Hepatocyte (in vitro differentiated cells): ENCODE data around the gene TOGARAM1. TPM values are rescaled to one million over a fixed set of nuclear protein-coding genes. Genes with fewer than 3 reads are reported as not detected.

Source experiments
- DNase-seq: peaks from one replicate; pipeline ENCODE4 v3.0.0-alpha.2; 2016; ENCODE audit warnings: low spot score
- H2AFZ ChIP-seq: fragments of 200-600 bp; sonication (generic); 2 replicates; pipeline ENCODE4 v1.6.0; 2016; ENCODE audit warnings: antibody characterized with exemption, mild to moderate bottlenecking
- H3K27ac ChIP-seq: fragments of 200-600 bp; sonication (generic); 2 replicates; pipeline ENCODE4 v1.5.1; 2016; ENCODE audit warnings: mild to moderate bottlenecking
- H3K27me3 ChIP-seq: fragments of 200-600 bp; sonication (generic); 2 replicates; pipeline ENCODE4 v1.6.1; 2016
- H3K36me3 ChIP-seq: fragments of 200-600 bp; sonication (generic); replicated peaks from 2 replicates; pipeline ENCODE4 v1.5.1; 2016; ENCODE audit warnings: low read depth; ENCODE audit not compliant: insufficient read depth
- H3K4me1 ChIP-seq: fragments of 200-600 bp; sonication (generic); 2 replicates; pipeline ENCODE4 v1.5.1; 2016; ENCODE audit warnings: mild to moderate bottlenecking, moderate library complexity; ENCODE audit not compliant: insufficient read depth
- H3K4me2 ChIP-seq: fragments of 200-600 bp; sonication (generic); 2 replicates; pipeline ENCODE4 v1.6.0; 2016
- H3K4me3 ChIP-seq: fragments of 200-600 bp; sonication (generic); 2 replicates; pipeline ENCODE4 v1.5.1; 2016; ENCODE audit warnings: mild to moderate bottlenecking
- H3K79me2 ChIP-seq: fragments of 200-600 bp; sonication (generic); 2 replicates; pipeline ENCODE4 v1.6.0; 2017; ENCODE audit warnings: mild to moderate bottlenecking
- H3K9me2 ChIP-seq: fragments of 200-600 bp; sonication (generic); replicated peaks from 2 replicates; pipeline ENCODE4 v1.6.0; 2017; ENCODE audit warnings: mild to moderate bottlenecking; ENCODE audit not compliant: insufficient read depth
- H3K9me3 ChIP-seq: fragments of 200-600 bp; sonication (generic); 2 replicates; pipeline ENCODE4 v1.5.1; 2016; ENCODE audit warnings: low read depth, mild to moderate bottlenecking
- H4K20me1 ChIP-seq: fragments of 200-600 bp; sonication (generic); 2 replicates; pipeline ENCODE4 v1.6.0; 2016; ENCODE audit warnings: mild to moderate bottlenecking; ENCODE audit not compliant: insufficient read depth, poor library complexity, severe bottlenecking
- CTCF ChIP-seq: fragments of 200-600 bp; sonication (generic); IDR thresholded peaks from 2 replicates; pipeline ENCODE4 v1.5.1; 2016; ENCODE audit warnings: antibody characterized with exemption, mild to moderate bottlenecking; ENCODE audit not compliant: poor library complexity
- EZH2 ChIP-seq: fragments of 200-600 bp; sonication (generic); IDR thresholded peaks from 2 replicates; pipeline ENCODE4 v1.6.1; 2016; ENCODE audit warnings: antibody characterized with exemption, mild to moderate bottlenecking, borderline replicate concordance
- EZH2phosphoT487 ChIP-seq: fragments of 200-600 bp; sonication (generic); IDR thresholded peaks from one replicate; pipeline ENCODE4 v1.6.1; 2018; ENCODE audit warnings: antibody characterized with exemption, mild to moderate bottlenecking, low read depth, moderate library complexity; ENCODE audit not compliant: unreplicated experiment, severe bottlenecking
- WGBS: methylation state at CpG from one replicate; pipeline ENCODE4 v1.1.6; 2016; ENCODE audit warnings: low lambda C conversion rate; ENCODE audit errors: missing lambda C conversion rate; 5-methylcytosine and 5-hydroxymethylcytosine counted together
- polyA plus RNA-seq: library from polyadenylated mRNA; unstranded; fragments of >200 nt; fragmentation: Nextera tagmentation; extraction: Ambion mirVana; gene quantifications from 2 replicates; pipeline ENCODE4 v1.2.1, GENCODE V29; 2016
- total RNA-seq: library from RNA; depleted of rRNA; stranded (reverse); fragments of >200 nt; gene quantifications from 2 replicates; pipeline ENCODE4 v1.2.3, GENCODE V29; 2014

The TOGARAM1 gene
- total and polyA plus RNA-seq, 2 experiments from 2014 or later, result 9.3 to 36.2 TPM

GRCh38 chr14:44952391-44953110, 9.4 kb upstream of the TOGARAM1 start:
- H2AFZ ChIP-seq, result no peak overlapping the region
- TF ChIP-seq CTCF (no peak), EZH2 (no peak), EZH2phosphoT487 (no peak)
- no peak overlapping the region for H3K27ac ChIP-seq
- no peaks in the 10 kb centered on the region for H4K20me1 ChIP-seq
- H3K4me2 ChIP-seq, result no peak overlapping the region
- WGBS, result 87% methylated on average over 4 of the region's 4 CpGs
- H3K4me1 ChIP-seq, result no peaks in the 10 kb centered on the region
- DNase-seq, result no peak
- H3K36me3 ChIP-seq, result no peaks in the 10 kb centered on the region
- peaks cover 85% of the 10 kb centered on the region for H3K79me2 ChIP-seq
- no peaks in the 10 kb centered on the region for H3K27me3 ChIP-seq
- H3K9me3 ChIP-seq, result no peaks in the 10 kb centered on the region
- H3K9me2 ChIP-seq, result no peaks in the 10 kb centered on the region
- H3K4me3 ChIP-seq, result no peak overlapping the region

GRCh38 chr14:44954750-44955149, 7.2 kb upstream of the TOGARAM1 start:
- H3K4me3 ChIP-seq, result no peak overlapping the region
- 98% methylated on average over 3 of the region's 3 CpGs for WGBS
- H3K79me2 ChIP-seq, result peaks cover 90% of the 10 kb centered on the region
- H4K20me1 ChIP-seq, result peaks cover 7% of the 10 kb centered on the region
- H3K36me3 ChIP-seq, result no peaks in the 10 kb centered on the region
- no peak overlapping the region for H3K4me2 ChIP-seq
- TF ChIP-seq EZH2phosphoT487 (no peak), CTCF (no peak), EZH2 (no peak)
- DNase-seq, result no peak
- H3K9me2 ChIP-seq, result no peaks in the 10 kb centered on the region
- no peak overlapping the region for H3K27ac ChIP-seq
- no peaks in the 10 kb centered on the region for H3K9me3 ChIP-seq
- H3K27me3 ChIP-seq, result no peaks in the 10 kb centered on the region
- H2AFZ ChIP-seq, result no peak overlapping the region
- H3K4me1 ChIP-seq, result peaks cover 18% of the 10 kb centered on the region

- H2AFZ ChIP-seq, result no peak overlapping the region
- peaks cover 91% of the 10 kb centered on the region for H3K79me2 ChIP-seq
- 80% methylated on average over 3 of the region's 3 CpGs for WGBS
- TF ChIP-seq CTCF (no peak), EZH2 (no peak), EZH2phosphoT487 (no peak)
- H3K36me3 ChIP-seq, result no peaks in the 10 kb centered on the region
- H3K4me3 ChIP-seq, result no peak overlapping the region
- no peaks in the 10 kb centered on the region for H3K27me3 ChIP-seq
- H3K4me2 ChIP-seq, result no peak overlapping the region
- peaks cover 9% of the 10 kb centered on the region for H4K20me1 ChIP-seq
- peaks cover 25% of the 10 kb centered on the region for H3K4me1 ChIP-seq
- no peak for DNase-seq
- no peak overlapping the region for H3K27ac ChIP-seq
- no peaks in the 10 kb centered on the region for H3K9me3 ChIP-seq
- no peaks in the 10 kb centered on the region for H3K9me2 ChIP-seq
Measured at GRCh38 chr14:44955528-44955927, 6.5 kb upstream of the TOGARAM1 start.
